ENCODE data around the gene SEZ6.

DNA sequence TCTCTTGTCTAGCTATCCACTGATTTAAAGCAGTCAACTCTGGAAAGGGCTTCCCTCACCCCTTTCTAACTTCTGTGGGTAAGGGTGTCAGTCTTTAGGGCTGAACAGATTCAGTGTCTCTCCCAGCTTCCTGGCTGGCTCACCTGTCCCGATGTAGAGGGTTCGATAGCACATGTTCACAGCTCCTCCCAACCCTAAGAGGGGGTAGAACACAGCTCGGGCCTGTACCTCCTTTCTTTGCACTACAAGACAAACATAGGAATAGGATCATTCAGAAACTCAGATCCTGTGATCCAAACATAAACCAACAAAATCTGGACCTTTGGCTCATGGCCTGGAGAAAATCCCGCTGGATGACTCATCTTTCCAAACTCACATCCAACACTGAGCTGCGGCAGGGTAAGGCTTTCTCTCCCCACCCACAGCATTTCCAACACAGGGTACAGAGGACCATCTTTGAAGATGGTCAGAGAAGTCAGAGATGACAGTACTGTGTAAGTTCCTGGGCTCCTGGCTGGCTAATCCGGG is 97.1 kb downstream of the SEZ6 start:
- no peak for TF ChIP-seq POLR2A (IDR thresholded peaks at IDR 0.05)
- peak in 2 of 4 donors; percentile 20 to 63 for TF ChIP-seq POLR2AphosphoS5 (IDR thresholded peaks at IDR 0.05)
- TF ChIP-seq CTCF (IDR thresholded peaks at IDR 0.05) = no peak
